ENCODE results near the gene SMIM10L2A.
A peak's percentile ranks its signal among the peaks of the same experiment; 100 is the strongest.
"Not testable (repeated sequence)": the region's sequence is repeated elsewhere in the genome, so short reads cannot be mapped to it uniquely, and the experiment has no call there.

The SMIM10L2A gene

DNA sequence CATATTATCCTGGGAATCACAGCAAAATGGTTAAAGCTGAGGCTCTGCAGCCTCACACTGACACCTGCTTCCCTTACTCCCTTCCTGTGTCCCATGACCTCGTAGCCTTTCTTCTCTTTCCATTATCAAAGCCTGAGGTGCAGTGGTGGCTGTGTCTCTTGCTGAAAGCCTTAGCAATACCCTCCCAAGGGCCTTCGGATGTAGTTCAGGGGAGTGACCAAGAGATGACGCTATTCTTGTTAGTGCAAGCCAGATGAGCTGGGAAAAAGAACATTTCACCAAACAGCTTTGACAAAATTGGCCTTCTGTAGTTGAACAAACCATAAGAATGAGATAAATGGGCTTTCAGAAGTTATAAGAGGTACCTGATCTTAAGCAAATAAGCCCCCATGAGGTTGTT is 31.6 kb downstream of the SMIM10L2A start:
- TF ChIP-seq, protein P1, sequence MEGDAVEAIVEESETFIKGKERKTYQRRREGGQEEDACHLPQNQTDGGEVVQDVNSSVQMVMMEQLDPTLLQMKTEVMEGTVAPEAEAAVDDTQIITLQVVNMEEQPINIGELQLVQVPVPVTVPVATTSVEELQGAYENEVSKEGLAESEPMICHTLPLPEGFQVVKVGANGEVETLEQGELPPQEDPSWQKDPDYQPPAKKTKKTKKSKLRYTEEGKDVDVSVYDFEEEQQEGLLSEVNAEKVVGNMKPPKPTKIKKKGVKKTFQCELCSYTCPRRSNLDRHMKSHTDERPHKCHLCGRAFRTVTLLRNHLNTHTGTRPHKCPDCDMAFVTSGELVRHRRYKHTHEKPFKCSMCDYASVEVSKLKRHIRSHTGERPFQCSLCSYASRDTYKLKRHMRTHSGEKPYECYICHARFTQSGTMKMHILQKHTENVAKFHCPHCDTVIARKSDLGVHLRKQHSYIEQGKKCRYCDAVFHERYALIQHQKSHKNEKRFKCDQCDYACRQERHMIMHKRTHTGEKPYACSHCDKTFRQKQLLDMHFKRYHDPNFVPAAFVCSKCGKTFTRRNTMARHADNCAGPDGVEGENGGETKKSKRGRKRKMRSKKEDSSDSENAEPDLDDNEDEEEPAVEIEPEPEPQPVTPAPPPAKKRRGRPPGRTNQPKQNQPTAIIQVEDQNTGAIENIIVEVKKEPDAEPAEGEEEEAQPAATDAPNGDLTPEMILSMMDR (IDR thresholded peaks at IDR 0.05; ENCODE audit: low read depth, low read length), result no peak
- no peak for DNase-seq (ENCODE audit: low read depth, low spot score)
- H3K4me3 ChIP-seq (ENCODE audit: low read depth, low read length), result no peak overlapping the region
- in situ Hi-C loops (cut with HindIII; ENCODE audit: low sequenced_read_pairs), result no loop called here

DNA sequence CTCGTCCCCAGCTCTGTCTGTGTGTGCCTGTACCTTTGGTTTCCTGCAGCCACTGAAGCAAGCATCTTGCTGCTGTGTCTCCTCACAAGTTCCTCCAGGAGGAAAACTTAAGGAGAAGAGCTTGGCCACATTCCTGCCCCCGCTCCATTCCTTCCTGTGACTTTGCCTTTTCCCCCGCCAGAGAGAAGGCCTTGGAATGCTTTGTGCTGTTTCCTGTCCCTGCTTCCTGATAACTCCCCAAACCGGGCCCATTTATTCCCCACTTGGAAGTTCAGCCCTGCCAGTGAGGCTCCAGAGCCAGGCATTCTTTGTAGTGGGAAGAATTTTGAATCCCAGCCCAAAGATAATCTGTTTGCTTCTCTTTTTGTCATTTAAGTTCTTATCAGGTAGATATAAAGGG is 33.1 kb downstream of the SMIM10L2A start:
- DNase-seq (ENCODE audit: low read depth, low spot score), result no peak
- in situ Hi-C loops (cut with HindIII; ENCODE audit: low sequenced_read_pairs), result no loop called here
- TF ChIP-seq, protein P1 (IDR thresholded peaks at IDR 0.05; ENCODE audit: low read depth, low read length), result no peak
- no peak overlapping the region for H3K4me3 ChIP-seq (ENCODE audit: low read depth, low read length)

DNA sequence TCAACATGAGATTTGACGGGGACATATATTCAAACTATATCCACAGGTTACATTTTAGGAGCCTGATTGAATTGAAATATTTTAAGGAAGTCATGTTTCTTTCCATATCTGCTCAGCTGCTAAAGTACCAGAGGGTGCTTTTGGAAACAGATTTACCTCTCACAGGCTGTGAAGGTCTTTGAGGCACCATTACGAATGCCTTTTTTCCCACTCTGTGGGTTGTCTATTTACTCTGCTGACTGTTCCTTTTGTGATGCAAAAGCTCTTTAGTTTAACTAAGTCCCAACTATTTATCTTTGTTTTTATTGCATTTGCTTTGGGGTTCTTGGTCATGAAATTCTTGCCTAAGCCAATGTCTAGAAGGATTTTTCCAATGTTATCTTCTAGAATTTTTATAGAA is 40.0 kb downstream of the SMIM10L2A start:
- in situ Hi-C loops (cut with HindIII; ENCODE audit: low sequenced_read_pairs); DNase-seq (ENCODE audit: low read depth, low spot score); H3K4me3 ChIP-seq (ENCODE audit: low read depth, low read length): not testable (repeated sequence)

DNA sequence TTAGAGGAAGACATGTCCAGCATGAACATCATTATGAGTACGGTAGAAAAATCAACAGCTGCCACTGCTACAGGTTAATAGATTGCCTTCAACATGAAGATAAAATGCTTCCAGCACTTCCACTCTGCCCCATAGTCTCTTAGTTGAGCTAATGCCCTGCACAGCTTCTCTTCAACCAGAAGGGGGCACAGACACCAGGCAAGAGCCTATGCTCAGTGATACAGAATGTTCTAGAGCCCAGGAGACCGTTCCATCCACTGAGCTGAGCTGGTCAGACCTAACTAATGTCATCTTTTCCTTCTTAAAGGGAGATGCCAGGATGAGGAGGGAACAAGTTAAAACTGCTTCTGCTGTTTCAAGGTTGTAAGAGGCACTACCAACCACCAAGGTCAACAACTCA is 42.2 kb downstream of the SMIM10L2A start:
- TF ChIP-seq, protein P1 (IDR thresholded peaks at IDR 0.05; ENCODE audit: low read depth, low read length), result peak; percentile 19
- in situ Hi-C loops (cut with HindIII; ENCODE audit: low sequenced_read_pairs), result no loop called here
- DNase-seq (ENCODE audit: low read depth, low spot score), result no peak
- no peak overlapping the region for H3K4me3 ChIP-seq (ENCODE audit: low read depth, low read length)

DNA sequence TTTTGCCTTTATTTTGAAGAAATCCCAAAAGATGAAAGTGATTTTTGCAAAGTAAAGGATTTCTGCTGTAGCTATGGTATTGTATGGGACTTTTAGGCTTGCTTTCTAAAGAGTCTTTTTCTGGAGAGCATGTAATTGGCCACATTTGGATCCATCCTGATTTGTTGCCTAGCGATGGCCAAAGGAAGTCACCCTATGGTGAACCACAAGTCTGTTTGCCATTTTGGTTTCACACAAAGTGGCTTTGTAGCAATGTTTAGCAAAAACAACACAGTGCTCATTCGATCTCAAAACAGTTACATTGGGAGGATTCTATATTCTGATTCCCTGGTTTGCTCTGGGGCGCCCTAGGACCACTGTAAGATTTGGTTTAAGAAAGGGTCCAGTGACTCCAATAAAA is 54.6 kb downstream of the SMIM10L2A start:
- DNase-seq (ENCODE audit: low read depth, low spot score), result no peak
- TF ChIP-seq, protein P1 (IDR thresholded peaks at IDR 0.05; ENCODE audit: low read depth, low read length), result no peak
- H3K4me3 ChIP-seq (ENCODE audit: low read depth, low read length), result no peak overlapping the region
- in situ Hi-C loops (cut with HindIII; ENCODE audit: low sequenced_read_pairs), result no loop called here

DNA sequence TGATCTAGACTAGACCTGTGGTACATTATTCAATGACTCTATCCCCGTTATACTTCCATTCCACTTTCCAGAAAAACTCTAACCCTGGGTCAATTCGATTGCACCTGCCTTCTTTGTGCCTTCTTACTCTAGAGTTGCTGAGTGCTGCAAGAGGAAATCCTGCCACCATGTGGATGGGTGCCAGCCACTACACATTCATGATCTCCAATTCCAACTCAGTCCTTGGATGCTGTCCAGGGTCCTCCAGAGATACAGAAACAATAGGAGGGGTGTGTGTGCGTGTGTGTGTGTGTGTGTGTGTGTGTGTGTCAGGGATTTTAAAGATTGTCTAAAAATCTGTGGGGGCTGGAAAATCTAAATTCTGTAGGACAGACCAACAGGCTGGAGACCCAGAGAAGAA is 55.8 kb downstream of the SMIM10L2A start:
- in situ Hi-C loops (cut with HindIII; ENCODE audit: low sequenced_read_pairs), result no loop called here
- peak; percentile 61 for DNase-seq (ENCODE audit: low read depth, low spot score)
- no peak overlapping the region for H3K4me3 ChIP-seq (ENCODE audit: low read depth, low read length)
- TF ChIP-seq, protein P1 (IDR thresholded peaks at IDR 0.05; ENCODE audit: low read depth, low read length), result peak; percentile 45

Data from astrocyte of the spinal cord (primary cell).